Keratinocyte (primary cell): ENCODE results near the gene DHRSX.

Experiments
- CTCF ChIP-seq, 3 experiments: IDR thresholded peaks in 1 of 3; conservative IDR thresholded peaks in 1 of 3; optimal IDR thresholded peaks in 1 of 3; 2 replicates in 2 of 3; 3 replicates in 1 of 3; pipeline versions ENCODE3 to v1.5.1; 2011; ENCODE audit warnings: low read length in 3 of 3, mild to moderate bottlenecking in 3 of 3, moderate library complexity in 2 of 3, control low read depth in 1 of 3, inconsistent platforms in 1 of 3; ENCODE audit not compliant: insufficient read depth in 2 of 3; ENCODE audit errors: extremely low read depth in 1 of 3
- EZH2 ChIP-seq: IDR thresholded peaks from one replicate; pipeline ENCODE4 v1.6.1; 2012; ENCODE audit warnings: inconsistent platforms, mild to moderate bottlenecking, low read length, moderate library complexity

- TF ChIP-seq CTCF (optimal IDR thresholded peaks at IDR 0.05 in 1 of 3, IDR thresholded peaks at IDR 0.05 in 1 of 3, conservative IDR thresholded peaks at IDR 0.05 in 1 of 3; ENCODE audit: extremely low read depth in 1 of 3, insufficient read depth in 2 of 3, low read length in 3 of 3) (no peak), EZH2 (no peak)
Observed at GRCh38 chrX:2542826-2543521, 42.2 kb upstream of the DHRSX start.
